ENCODE results near the gene IPO5. TPM values are rescaled to one million over a fixed set of nuclear protein-coding genes. Genes with fewer than 3 reads are reported as not detected.
"Not testable (repeated sequence)": the region's sequence is repeated elsewhere in the genome, so short reads cannot be mapped to it uniquely, and the experiment has no call there.

Gene IPO5
- total RNA-seq, 1 experiment from 2014 or later, result 114 TPM

GRCh38 chr13:98041081-98041820, 87.8 kb downstream of the IPO5 start:
- no peak overlapping the region for H3K27ac ChIP-seq (ENCODE audit: low read length)
- H3K4me2 ChIP-seq (ENCODE audit: low read depth, low read length, poor library complexity, severe bottlenecking), result no peak overlapping the region
- no peaks in the 10 kb centered on the region for H3K36me3 ChIP-seq (ENCODE audit: insufficient read depth, low read length)
- peaks cover 8% of the 10 kb centered on the region for H3K4me1 ChIP-seq (ENCODE audit: low read length)
- no peak overlapping the region for H3K4me3 ChIP-seq (ENCODE audit: low read length)
- no peaks in the 10 kb centered on the region for H3K79me2 ChIP-seq (ENCODE audit: low read length)
- DNase-seq, result no peak
- no peaks in the 10 kb centered on the region for H3K27me3 ChIP-seq (ENCODE audit: low read length)
- no peaks in the 10 kb centered on the region for H3K9me3 ChIP-seq (ENCODE audit: low read length)
- H3K9me2 ChIP-seq (replicated peaks; ENCODE audit: insufficient read depth, low read length), result no peaks in the 10 kb centered on the region
- H2AFZ ChIP-seq (ENCODE audit: low read length), result no peak overlapping the region
- H4K20me1 ChIP-seq (ENCODE audit: insufficient read depth, low read depth, low read length), result no peaks in the 10 kb centered on the region
- no peak overlapping the region for H3K9ac ChIP-seq (ENCODE audit: low read length)

- Histone ChIP-seq H2AFZ (ENCODE audit: low read length) (no peak overlapping the region), H3K27ac (ENCODE audit: low read length) (no peak overlapping the region), H3K36me3 (ENCODE audit: insufficient read depth, low read length) (no peaks in the 10 kb centered on the region), H3K79me2 (ENCODE audit: low read length) (no peaks in the 10 kb centered on the region), H3K9ac (ENCODE audit: low read length) (no peak overlapping the region), H3K4me1 (ENCODE audit: low read length) (peaks cover 8% of the 10 kb centered on the region), H3K9me2 (replicated peaks; ENCODE audit: insufficient read depth, low read length) (no peaks in the 10 kb centered on the region), H4K20me1 (ENCODE audit: insufficient read depth, low read depth, low read length) (no peaks in the 10 kb centered on the region), H3K4me3 (ENCODE audit: low read length) (no peak overlapping the region), H3K9me3 (ENCODE audit: low read length) (no peaks in the 10 kb centered on the region), H3K27me3 (ENCODE audit: low read length) (no peaks in the 10 kb centered on the region), H3K4me2 (ENCODE audit: low read depth, low read length, poor library complexity, severe bottlenecking) (no peak overlapping the region)
- DNase-seq, result no peak
Observed at GRCh38 chr13:98044301-98044700, 90.8 kb downstream of the IPO5 start.

GRCh38 chr13:98047785-98048184, 94.3 kb downstream of the IPO5 start:
- not testable (repeated sequence) for H3K9ac ChIP-seq (ENCODE audit: low read length); H3K4me3 ChIP-seq (ENCODE audit: low read length); H3K36me3 ChIP-seq (ENCODE audit: insufficient read depth, low read length); H2AFZ ChIP-seq (ENCODE audit: low read length); H3K9me3 ChIP-seq (ENCODE audit: low read length); H3K9me2 ChIP-seq (replicated peaks; ENCODE audit: insufficient read depth, low read length); H3K4me1 ChIP-seq (ENCODE audit: low read length); H3K27ac ChIP-seq (ENCODE audit: low read length); H3K27me3 ChIP-seq (ENCODE audit: low read length); DNase-seq; H3K79me2 ChIP-seq (ENCODE audit: low read length); H3K4me2 ChIP-seq (ENCODE audit: low read depth, low read length, poor library complexity, severe bottlenecking); H4K20me1 ChIP-seq (ENCODE audit: insufficient read depth, low read depth, low read length)

- Histone ChIP-seq H3K4me1 (ENCODE audit: low read length) (no peaks in the 10 kb centered on the region), H3K36me3 (ENCODE audit: insufficient read depth, low read length) (no peaks in the 10 kb centered on the region), H3K9me3 (ENCODE audit: low read length) (no peaks in the 10 kb centered on the region; the same call in 1 of the 2 replicates), H3K9me2 (replicated peaks; ENCODE audit: insufficient read depth, low read length) (no peaks in the 10 kb centered on the region), H4K20me1 (ENCODE audit: insufficient read depth, low read depth, low read length) (no peaks in the 10 kb centered on the region), H3K4me2 (ENCODE audit: low read depth, low read length, poor library complexity, severe bottlenecking) (no peak overlapping the region), H3K79me2 (ENCODE audit: low read length) (no peaks in the 10 kb centered on the region), H3K27me3 (ENCODE audit: low read length) (no peaks in the 10 kb centered on the region), H3K27ac (ENCODE audit: low read length) (no peak overlapping the region), H3K4me3 (ENCODE audit: low read length) (no peak overlapping the region), H2AFZ (ENCODE audit: low read length) (no peak overlapping the region), H3K9ac (ENCODE audit: low read length) (no peak overlapping the region)
- no peak for DNase-seq
Observed at GRCh38 chr13:98048265-98048664, 94.8 kb downstream of the IPO5 start.

- H3K36me3 ChIP-seq (ENCODE audit: insufficient read depth, low read length), result no peaks in the 10 kb centered on the region
- no peak overlapping the region for H3K4me3 ChIP-seq (ENCODE audit: low read length)
- no peak overlapping the region for H3K27ac ChIP-seq (ENCODE audit: low read length)
- no peak overlapping the region for H2AFZ ChIP-seq (ENCODE audit: low read length)
- H3K9me3 ChIP-seq (ENCODE audit: low read length), result no peaks in the 10 kb centered on the region; the same call in 1 of the 2 replicates
- H3K27me3 ChIP-seq (ENCODE audit: low read length), result no peaks in the 10 kb centered on the region
- no peaks in the 10 kb centered on the region for H3K9me2 ChIP-seq (replicated peaks; ENCODE audit: insufficient read depth, low read length)
- no peak overlapping the region for H3K4me2 ChIP-seq (ENCODE audit: low read depth, low read length, poor library complexity, severe bottlenecking)
- H3K79me2 ChIP-seq (ENCODE audit: low read length), result no peaks in the 10 kb centered on the region
- no peaks in the 10 kb centered on the region for H3K4me1 ChIP-seq (ENCODE audit: low read length)
- no peak overlapping the region for H3K9ac ChIP-seq (ENCODE audit: low read length)
- DNase-seq, result no peak
- no peaks in the 10 kb centered on the region for H4K20me1 ChIP-seq (ENCODE audit: insufficient read depth, low read depth, low read length)
Observed at GRCh38 chr13:98050041-98050466, 96.6 kb downstream of the IPO5 start.

GRCh38 chr13:98052412-98052811, 98.9 kb downstream of the IPO5 start:
- H4K20me1 ChIP-seq (ENCODE audit: insufficient read depth, low read depth, low read length), result no peaks in the 10 kb centered on the region
- no peaks in the 10 kb centered on the region for H3K4me1 ChIP-seq (ENCODE audit: low read length)
- H2AFZ ChIP-seq (ENCODE audit: low read length), result no peak overlapping the region
- no peaks in the 10 kb centered on the region for H3K9me2 ChIP-seq (replicated peaks; ENCODE audit: insufficient read depth, low read length)
- H3K9me3 ChIP-seq (ENCODE audit: low read length), result no peaks in the 10 kb centered on the region; the same call in 1 of the 2 replicates
- H3K9ac ChIP-seq (ENCODE audit: low read length), result no peak overlapping the region
- no peaks in the 10 kb centered on the region for H3K79me2 ChIP-seq (ENCODE audit: low read length)
- H3K27me3 ChIP-seq (ENCODE audit: low read length), result no peaks in the 10 kb centered on the region
- no peak for DNase-seq
- H3K4me2 ChIP-seq (ENCODE audit: low read depth, low read length, poor library complexity, severe bottlenecking), result no peak overlapping the region
- H3K27ac ChIP-seq (ENCODE audit: low read length), result no peak overlapping the region
- no peaks in the 10 kb centered on the region for H3K36me3 ChIP-seq (ENCODE audit: insufficient read depth, low read length)
- H3K4me3 ChIP-seq (ENCODE audit: low read length), result no peak overlapping the region

GRCh38 chr13:98054301-98054700, 100.8 kb downstream of the IPO5 start:
- Histone ChIP-seq H3K4me2 (ENCODE audit: low read depth, low read length, poor library complexity, severe bottlenecking) (no peak overlapping the region), H3K79me2 (ENCODE audit: low read length) (no peaks in the 10 kb centered on the region)
- DNase-seq, result no peak

GRCh38 chr13:98055623-98056022, 102.1 kb downstream of the IPO5 start:
- Histone ChIP-seq H3K4me2 (ENCODE audit: low read depth, low read length, poor library complexity, severe bottlenecking) (no peak overlapping the region), H3K79me2 (ENCODE audit: low read length) (no peaks in the 10 kb centered on the region), H3K4me1 (ENCODE audit: low read length) (no peaks in the 10 kb centered on the region), H4K20me1 (ENCODE audit: insufficient read depth, low read depth, low read length) (no peaks in the 10 kb centered on the region), H3K27ac (ENCODE audit: low read length) (no peak overlapping the region), H2AFZ (ENCODE audit: low read length) (no peak overlapping the region), H3K36me3 (ENCODE audit: insufficient read depth, low read length) (no peaks in the 10 kb centered on the region), H3K9ac (ENCODE audit: low read length) (no peak overlapping the region), H3K4me3 (ENCODE audit: low read length) (no peak overlapping the region), H3K9me2 (replicated peaks; ENCODE audit: insufficient read depth, low read length) (no peaks in the 10 kb centered on the region), H3K9me3 (ENCODE audit: low read length) (no peaks in the 10 kb centered on the region; the same call in 1 of the 2 replicates), H3K27me3 (ENCODE audit: low read length) (no peaks in the 10 kb centered on the region)
- DNase-seq, result no peak

More at GRCh38 chr13:98054301-98054700, 100.8 kb downstream of the IPO5 start:
- H3K9me3 ChIP-seq (ENCODE audit: low read length), result no peaks in the 10 kb centered on the region; the same call in 1 of the 2 replicates
- no peaks in the 10 kb centered on the region for H4K20me1 ChIP-seq (ENCODE audit: insufficient read depth, low read depth, low read length)
- no peaks in the 10 kb centered on the region for H3K36me3 ChIP-seq (ENCODE audit: insufficient read depth, low read length)
- H3K27ac ChIP-seq (ENCODE audit: low read length), result no peak overlapping the region
- no peaks in the 10 kb centered on the region for H3K27me3 ChIP-seq (ENCODE audit: low read length)
- H3K9ac ChIP-seq (ENCODE audit: low read length), result no peak overlapping the region
- no peak overlapping the region for H2AFZ ChIP-seq (ENCODE audit: low read length)
- no peaks in the 10 kb centered on the region for H3K4me1 ChIP-seq (ENCODE audit: low read length)
- no peak overlapping the region for H3K4me3 ChIP-seq (ENCODE audit: low read length)
- H3K9me2 ChIP-seq (replicated peaks; ENCODE audit: insufficient read depth, low read length), result no peaks in the 10 kb centered on the region

Data from Karpas-422 (cell line).